Neuronal stem cell (in vitro differentiated cells): Measurements from ENCODE around the gene ZNF92.
"Not testable (repeated sequence)": the region's sequence is repeated elsewhere in the genome, so short reads cannot be mapped to it uniquely, and the experiment has no call there.

Experiments
- DNase-seq: peaks from one replicate; pipeline ENCODE4 v3.0.0-alpha.2; 2013; ENCODE audit warnings: low spot score
- H2AFZ ChIP-seq: one replicate; pipeline ENCODE4 v1.6.1; 2013; ENCODE audit warnings: mild to moderate bottlenecking, low read length, inconsistent platforms
- H2AK5ac ChIP-seq: 2 replicates; pipeline ENCODE4 v1.6.1; 2013; ENCODE audit warnings: low read depth, mild to moderate bottlenecking, inconsistent platforms, low read length, moderate library complexity, mixed read lengths
- H2BK120ac ChIP-seq: 2 replicates; pipeline ENCODE4 v1.6.1; 2013; ENCODE audit warnings: low read depth, mild to moderate bottlenecking, inconsistent platforms, low read length, moderate library complexity, mixed read lengths
- H2BK12ac ChIP-seq: one replicate; pipeline ENCODE4 v1.6.1; 2013; ENCODE audit warnings: low read length, inconsistent platforms
- H2BK15ac ChIP-seq: 2 replicates; pipeline ENCODE4 v1.6.1; 2013; ENCODE audit warnings: mild to moderate bottlenecking, low read length, inconsistent platforms, mixed read lengths
- H2BK5ac ChIP-seq: one replicate; pipeline ENCODE4 v1.6.1; 2013; ENCODE audit warnings: inconsistent platforms, mild to moderate bottlenecking, low read length, moderate library complexity
- H3K14ac ChIP-seq: one replicate; pipeline ENCODE4 v1.6.1; 2013; ENCODE audit warnings: low read length, inconsistent platforms
- H3K18ac ChIP-seq: 2 replicates; pipeline ENCODE4 v1.6.1; 2013; ENCODE audit warnings: low read length, inconsistent platforms
- H3K23ac ChIP-seq: 2 replicates; pipeline ENCODE4 v1.6.1; 2013; ENCODE audit warnings: low read depth, mild to moderate bottlenecking, mixed read lengths, low read length, inconsistent platforms; ENCODE audit not compliant: poor library complexity
- H3K27ac ChIP-seq: replicated peaks from 3 replicates; pipeline ENCODE4 v1.5.1; 2013; ENCODE audit warnings: low read length, inconsistent platforms
- H3K27me3 ChIP-seq, 3 experiments: 2 replicates each; pipeline ENCODE4 v1.6.1; 2013; ENCODE audit warnings: low read length in 3 of 3, mild to moderate bottlenecking in 2 of 3, inconsistent platforms in 1 of 3, low read depth in 1 of 3, mixed read lengths in 1 of 3, moderate library complexity in 1 of 3; ENCODE audit not compliant: control insufficient read depth in 3 of 3, insufficient read depth in 3 of 3
- H3K36me3 ChIP-seq, 2 donors: replicated peaks in 1 of 2; 2 replicates each; pipeline ENCODE4 v1.6.1; 2013; ENCODE audit warnings: low read length in 2 of 2; ENCODE audit not compliant: control insufficient read depth in 2 of 2, insufficient read depth in 2 of 2
- H3K4ac ChIP-seq: 2 replicates; pipeline ENCODE4 v1.6.1; 2013; ENCODE audit warnings: inconsistent platforms, mild to moderate bottlenecking, low read length, moderate library complexity
- H3K4me1 ChIP-seq, 2 donors: 1 replicate in 1 of 2; 2 replicates in 1 of 2; pipeline ENCODE4 v1.6.1; 2013; ENCODE audit warnings: low read length in 2 of 2, low read depth in 1 of 2; ENCODE audit not compliant: control insufficient read depth in 2 of 2, insufficient read depth in 1 of 2
- H3K4me2 ChIP-seq: one replicate; pipeline ENCODE4 v1.6.1; 2013; ENCODE audit warnings: mild to moderate bottlenecking, low read length, inconsistent platforms; ENCODE audit not compliant: insufficient read depth, poor library complexity, severe bottlenecking
- H3K4me3 ChIP-seq, 2 donors: 2 replicates each; pipeline ENCODE4 v1.5.1; 2013; ENCODE audit warnings: low read length in 2 of 2, mild to moderate bottlenecking in 2 of 2, inconsistent platforms in 1 of 2, moderate library complexity in 1 of 2
- H3K79me1 ChIP-seq: one replicate; pipeline ENCODE4 v1.6.1; 2013; ENCODE audit warnings: low read depth, mild to moderate bottlenecking, inconsistent platforms, low read length, moderate library complexity
- H3K9ac ChIP-seq: one replicate; pipeline ENCODE4 v1.6.1; 2013; ENCODE audit warnings: mild to moderate bottlenecking, low read depth, low read length, inconsistent platforms; ENCODE audit not compliant: poor library complexity
- H3K9me3 ChIP-seq, 2 donors: replicated peaks in 1 of 2; 2 replicates each; pipeline versions ENCODE3 to v1.6.1; 2013; ENCODE audit warnings: low read length in 2 of 2, mild to moderate bottlenecking in 2 of 2, inconsistent platforms in 1 of 2, low read depth in 1 of 2, mixed read lengths in 1 of 2, moderate library complexity in 1 of 2; ENCODE audit not compliant: control insufficient read depth in 2 of 2, insufficient read depth in 1 of 2
- H4K8ac ChIP-seq: one replicate; pipeline ENCODE4 v1.6.1; 2013; ENCODE audit warnings: low read depth, mild to moderate bottlenecking, inconsistent platforms, low read length, moderate library complexity
- H4K91ac ChIP-seq: one replicate; pipeline ENCODE4 v1.6.1; 2013; ENCODE audit warnings: low read length, low read depth, mild to moderate bottlenecking, inconsistent platforms; ENCODE audit not compliant: poor library complexity
- WGBS, 2 donors: extraction: QIAGEN DNeasy Blood & Tissue Kit; methylation state at CpG; one replicate each; pipeline ENCODE4 v1.1.7; 2013; ENCODE audit warnings: missing lambda C conversion rate in 2 of 2, mixed read lengths in 1 of 2; ENCODE audit not compliant: insufficient read length in 2 of 2, insufficient replicate concordance in 1 of 2; ENCODE audit errors: extremely low coverage in 2 of 2; 5-methylcytosine and 5-hydroxymethylcytosine counted together

ZNF92 gene

DNA sequence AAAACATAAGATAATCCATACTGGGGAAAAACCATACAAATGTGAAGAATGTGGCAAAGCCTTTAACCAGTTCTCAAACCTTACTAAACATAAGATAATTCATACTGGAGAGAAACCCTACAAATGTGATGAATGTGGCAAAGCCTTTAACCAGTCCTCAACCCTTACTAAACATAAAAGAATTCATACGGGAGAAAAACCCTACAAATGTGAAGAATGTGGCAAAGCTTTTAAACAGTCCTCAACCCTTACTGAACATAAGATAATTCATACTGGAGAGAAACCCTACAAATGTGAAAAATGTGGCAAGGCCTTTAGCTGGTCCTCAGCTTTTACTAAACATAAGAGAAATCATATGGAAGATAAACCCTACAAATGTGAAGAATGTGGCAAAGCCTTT lies 25.4 kb downstream of the ZNF92 start:
- not testable (repeated sequence) for DNase-seq, H4K8ac ChIP-seq, H2BK5ac ChIP-seq, H4K91ac ChIP-seq, H2BK15ac ChIP-seq, H3K4me1 ChIP-seq, H2AK5ac ChIP-seq, H3K79me1 ChIP-seq, H3K27ac ChIP-seq, H3K18ac ChIP-seq, H2BK12ac ChIP-seq, H3K14ac ChIP-seq, H3K4me3 ChIP-seq, H3K4ac ChIP-seq, H3K4me2 ChIP-seq, H3K27me3 ChIP-seq, H2BK120ac ChIP-seq, H2AFZ ChIP-seq, H3K9ac ChIP-seq, H3K23ac ChIP-seq
- Histone ChIP-seq H3K36me3 (peaks cover 8 to 79% of the 10 kb centered on the region in 2 donors), H3K9me3 (peaks cover 7 to 77% of the 10 kb centered on the region in 2 donors)
- no CpG with 5 or more reads among the region's 1 CpG for WGBS, 2 donors

DNA sequence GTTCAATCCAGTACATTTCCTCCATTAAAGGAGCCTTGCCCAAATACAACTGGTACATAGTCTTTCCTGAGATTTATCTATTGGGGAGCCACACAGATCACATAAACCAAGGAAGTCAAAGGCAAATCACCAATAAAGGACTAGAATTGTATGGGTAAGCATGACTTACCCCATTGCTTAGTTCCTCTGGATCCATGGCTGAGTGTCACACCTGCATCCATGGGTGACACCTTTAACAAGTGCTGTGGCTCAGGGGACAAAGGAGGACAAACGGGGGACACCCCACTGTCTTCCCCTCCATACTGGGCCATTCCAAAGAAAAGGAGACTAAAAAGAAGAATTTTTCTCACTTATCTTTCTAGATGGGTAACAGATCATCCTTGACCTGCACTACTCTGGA lies 30.4 kb downstream of the ZNF92 start:
- Histone ChIP-seq H3K9me3 (peaks cover 14 to 53% of the 10 kb centered on the region in 2 donors), H2BK12ac (no peak overlapping the region)

DNA sequence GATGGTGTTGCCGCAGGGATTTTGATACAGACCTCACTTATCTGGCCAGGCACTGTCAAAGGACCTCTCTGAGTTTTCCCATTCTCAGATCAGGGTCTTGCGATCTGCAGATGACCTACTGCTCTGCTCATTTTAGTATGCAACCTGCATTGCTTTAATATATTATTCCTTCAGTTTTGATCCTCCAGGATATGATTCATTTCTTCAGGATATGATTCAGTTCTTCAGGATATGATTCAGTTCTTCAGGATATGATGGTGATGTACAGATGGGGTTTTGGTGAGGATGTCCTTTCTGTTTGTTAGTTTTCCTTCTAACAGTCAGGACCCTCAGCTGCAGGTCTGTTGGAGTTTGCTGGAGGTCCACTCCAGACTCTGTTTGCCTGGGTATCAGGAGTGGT lies 33.1 kb downstream of the ZNF92 start:
- not testable (repeated sequence) for H3K4me2 ChIP-seq, H3K4ac ChIP-seq, H3K23ac ChIP-seq, H3K27ac ChIP-seq, H4K91ac ChIP-seq, H3K4me3 ChIP-seq, H2BK15ac ChIP-seq, H3K36me3 ChIP-seq, DNase-seq, H3K14ac ChIP-seq, H3K4me1 ChIP-seq, H3K79me1 ChIP-seq, H4K8ac ChIP-seq, H3K18ac ChIP-seq, H2AFZ ChIP-seq, H2BK12ac ChIP-seq, H2BK5ac ChIP-seq, H3K27me3 ChIP-seq, H2BK120ac ChIP-seq, H3K9ac ChIP-seq, H2AK5ac ChIP-seq
- H3K9me3 ChIP-seq: peaks cover 15 to 26% of the 10 kb centered on the region in 2 donors
- WGBS, 2 donors: no CpG with 5 or more reads among the region's 2 CpGs

More for the DNA sequence above, 30.4 kb downstream of the ZNF92 start:
- no peak overlapping the region for H2AFZ ChIP-seq
- H3K23ac ChIP-seq: no peak overlapping the region
- no peak overlapping the region for H3K27ac ChIP-seq
- no peak overlapping the region for H4K8ac ChIP-seq
- no peak overlapping the region for H2BK120ac ChIP-seq
- WGBS, 2 donors: no CpG with 5 or more reads among the region's 1 CpG
- H3K4ac ChIP-seq: no peak overlapping the region
- no peak overlapping the region for H3K18ac ChIP-seq
- no peaks in the 10 kb centered on the region for H3K27me3 ChIP-seq
- DNase-seq: no peak
- H3K9ac ChIP-seq: no peak overlapping the region
- H3K4me2 ChIP-seq: no peak overlapping the region
- H3K4me1 ChIP-seq: no peaks in the 10 kb centered on the region
- H3K14ac ChIP-seq: no peak overlapping the region
- H2BK15ac ChIP-seq: no peak overlapping the region
- no peak overlapping the region for H2BK5ac ChIP-seq
- peaks cover 2 to 30% of the 10 kb centered on the region in 2 donors for H3K36me3 ChIP-seq
- no peak overlapping the region for H4K91ac ChIP-seq
- no peak overlapping the region for H2AK5ac ChIP-seq
- no peak overlapping the region for H3K4me3 ChIP-seq
- peaks cover 2% of the 10 kb centered on the region for H3K79me1 ChIP-seq

DNA sequence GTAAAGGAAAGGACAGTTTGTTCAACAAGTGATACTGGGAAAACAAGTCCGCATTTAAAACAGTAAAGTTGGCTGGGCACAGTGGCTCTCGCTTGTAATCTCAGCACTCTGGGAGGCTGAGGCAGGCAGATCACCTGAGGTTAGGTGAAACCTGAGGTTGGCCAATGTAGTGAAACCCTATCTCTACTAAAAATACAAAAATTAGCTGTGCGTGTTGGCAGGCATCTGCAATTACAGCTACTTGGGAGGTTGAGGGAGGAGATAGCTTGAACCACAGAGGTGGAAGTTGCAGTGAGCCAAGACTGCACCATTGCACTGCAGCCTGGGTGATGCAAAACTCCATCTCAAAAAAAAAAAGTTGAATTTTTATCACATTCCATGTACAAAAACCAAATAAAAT lies 35.7 kb downstream of the ZNF92 start:
- no peak overlapping the region for H2BK120ac ChIP-seq

More for the DNA sequence above, 35.7 kb downstream of the ZNF92 start:
- DNase-seq: no peak
- H3K4ac ChIP-seq: no peak overlapping the region
- H3K27ac ChIP-seq: no peak overlapping the region
- H2BK5ac ChIP-seq: no peak overlapping the region
- no peak overlapping the region for H3K4me3 ChIP-seq
- H3K27me3 ChIP-seq: no peaks in the 10 kb centered on the region
- no peak overlapping the region for H3K4me2 ChIP-seq
- H2BK15ac ChIP-seq: no peak overlapping the region
- no peaks in the 10 kb centered on the region for H3K36me3 ChIP-seq
- no peak overlapping the region for H3K23ac ChIP-seq
- no peak overlapping the region for H2AK5ac ChIP-seq
- no peak overlapping the region for H3K9ac ChIP-seq
- H3K4me1 ChIP-seq: no peaks in the 10 kb centered on the region
- no peak overlapping the region for H4K91ac ChIP-seq
- no peak overlapping the region for H4K8ac ChIP-seq
- WGBS, 2 donors: no CpG with 5 or more reads among the region's 3 CpGs
- no peak overlapping the region for H3K18ac ChIP-seq
- no peak overlapping the region for H3K14ac ChIP-seq
- H3K79me1 ChIP-seq: no peaks in the 10 kb centered on the region
- H2AFZ ChIP-seq: no peak overlapping the region
- no peak overlapping the region for H2BK12ac ChIP-seq
- peaks cover 9 to 15% of the 10 kb centered on the region in 2 donors for H3K9me3 ChIP-seq
